Endodermal cell (in vitro differentiated cells): ENCODE measurements around the gene P2RX5. TPM values are rescaled to one million over a fixed set of nuclear protein-coding genes. Genes with fewer than 3 reads are reported as not detected.

ENCODE experiments used
- DNase-seq: peaks from one replicate; pipeline ENCODE4 v3.0.0-alpha.2; 2017
- H3K27ac ChIP-seq: 2 replicates; pipeline ENCODE4 v1.5.1; 2013; ENCODE audit warnings: mild to moderate bottlenecking, low read depth, low read length, moderate library complexity
- H3K27me3 ChIP-seq: 2 replicates; pipeline ENCODE4 v1.6.1; 2013; ENCODE audit warnings: mild to moderate bottlenecking, low read length, moderate library complexity; ENCODE audit not compliant: insufficient read depth, control insufficient read depth, poor library complexity, severe bottlenecking
- H3K36me3 ChIP-seq: 2 replicates; pipeline ENCODE4 v1.7.0; 2013; ENCODE audit warnings: mild to moderate bottlenecking, low read length, moderate library complexity; ENCODE audit not compliant: control insufficient read depth, insufficient read depth
- H3K4me1 ChIP-seq: one replicate; pipeline ENCODE4 v1.7.0; 2013; ENCODE audit warnings: low read length; ENCODE audit not compliant: control insufficient read depth, insufficient read depth
- H3K4me3 ChIP-seq: 2 replicates; pipeline ENCODE4 v1.5.1; 2013; ENCODE audit warnings: mild to moderate bottlenecking, low read length, moderate library complexity
- H3K9ac ChIP-seq: 2 replicates; pipeline ENCODE4 v1.6.1; 2013; ENCODE audit warnings: mild to moderate bottlenecking, low read length, moderate library complexity; ENCODE audit not compliant: poor library complexity, severe bottlenecking; ENCODE audit errors: extremely low read depth
- H3K9me3 ChIP-seq: 2 replicates; pipeline ENCODE4 v1.6.1; 2013; ENCODE audit warnings: mild to moderate bottlenecking, low read length, moderate library complexity; ENCODE audit not compliant: control insufficient read depth
- H3K27ac Mint-ChIP-seq: 2 replicates; pipeline ENCODE4 v1.8.0; 2020; ENCODE audit warnings: mixed read lengths
- H3K27me3 Mint-ChIP-seq: 2 replicates; pipeline ENCODE4 v1.8.0; 2021; ENCODE audit warnings: mild to moderate bottlenecking, mixed read lengths; ENCODE audit not compliant: insufficient read depth
- H3K36me3 Mint-ChIP-seq: 2 replicates; pipeline ENCODE4 v1.8.0; 2020; ENCODE audit warnings: low read depth, mixed read lengths
- H3K4me1 Mint-ChIP-seq: 2 replicates; pipeline ENCODE4 v1.8.0; 2020; ENCODE audit warnings: mixed read lengths
- H3K4me3 Mint-ChIP-seq: 2 replicates; pipeline ENCODE4 v1.8.0; 2020; ENCODE audit warnings: mild to moderate bottlenecking, moderate library complexity, mixed read lengths
- H3K9me3 Mint-ChIP-seq: 2 replicates; pipeline ENCODE4 v1.8.0; 2020; ENCODE audit warnings: mild to moderate bottlenecking, mixed read lengths
- CTCF ChIP-seq: fragments of 200-600 bp; sonication (generic); conservative IDR thresholded peaks from 2 replicates; pipeline ENCODE4 v1.5.0; 2021; ENCODE audit warnings: antibody characterized with exemption, mild to moderate bottlenecking
- WGBS, 2 experiments: methylation state at CpG; one replicate each; pipeline versions ENCODE4 v1.1.5 to v1.1.7; 2013; ENCODE audit warnings: missing lambda C conversion rate in 2 of 2, mixed read lengths in 1 of 2; ENCODE audit not compliant: insufficient coverage in 1 of 2, insufficient read length in 1 of 2; 5-methylcytosine and 5-hydroxymethylcytosine counted together
- total RNA-seq, 2 donors: library from RNA; stranded (reverse); fragmentation: NEBNext Ultra II Directional in 1 of 2; extraction: Animal tissue kit (Norgen Biotek cat#: 25700) in 1 of 2; gene quantifications; 2 replicates in 1 of 2; 3 replicates in 1 of 2; pipeline ENCODE4 v1.2.1, GENCODE V29; 2021

P2RX5 gene
- total RNA-seq, 2 donors from 2014 or later = 0.46 to 0.57 TPM

- no peaks in the 10 kb centered on the region for H3K9me3 ChIP-seq
- no peak for DNase-seq
- H3K4me1 ChIP-seq = peaks cover 7% of the 10 kb centered on the region
- no peak overlapping the region for H3K27ac ChIP-seq
- Mint-ChIP-seq H3K9me3 (no peaks in the 10 kb centered on the region), H3K27me3 (peaks cover 13% of the 10 kb centered on the region), H3K4me1 (peaks cover 10% of the 10 kb centered on the region), H3K27ac (no peak overlapping the region), H3K4me3 (no peak overlapping the region), H3K36me3 (no peaks in the 10 kb centered on the region)
- WGBS, 2 experiments = 91 to 93% methylated on average over 9 to 20 of the region's 20 CpGs
- TF ChIP-seq CTCF = no peak
- H3K9ac ChIP-seq = no peak overlapping the region
- H3K36me3 ChIP-seq = no peaks in the 10 kb centered on the region
- H3K27me3 ChIP-seq = no peaks in the 10 kb centered on the region
- no peak overlapping the region for H3K4me3 ChIP-seq
These were observed 14.4 kb downstream of the P2RX5 start for GRCh38 chr17:3681565-3681964.

GRCh38 chr17:3681057-3681456, 14.9 kb downstream of the P2RX5 start:
- Mint-ChIP-seq H3K9me3 (no peaks in the 10 kb centered on the region), H3K27ac (no peak overlapping the region), H3K27me3 (peaks cover 13% of the 10 kb centered on the region), H3K36me3 (no peaks in the 10 kb centered on the region), H3K4me3 (no peak overlapping the region), H3K4me1 (peaks cover 13% of the 10 kb centered on the region)
- Histone ChIP-seq H3K9ac (no peak overlapping the region), H3K4me1 (peaks cover 7% of the 10 kb centered on the region), H3K9me3 (no peaks in the 10 kb centered on the region), H3K27me3 (no peaks in the 10 kb centered on the region), H3K36me3 (no peaks in the 10 kb centered on the region), H3K4me3 (no peak overlapping the region), H3K27ac (no peak overlapping the region)
- no peak for DNase-seq
- 90 to 93% methylated on average over 2 to 12 of the region's 12 CpGs for WGBS, 2 experiments
- TF ChIP-seq CTCF = no peak

GRCh38 chr17:3679531-3680126, 16.3 kb downstream of the P2RX5 start:
- WGBS, 2 experiments = 86 to 87% methylated on average over 10 to 20 of the region's 20 CpGs
- Mint-ChIP-seq H3K27ac (no peak overlapping the region), H3K27me3 (peaks cover 13% of the 10 kb centered on the region)

More at GRCh38 chr17:3679531-3680126, 16.3 kb downstream of the P2RX5 start:
- no peaks in the 10 kb centered on the region for H3K27me3 ChIP-seq
- no peak overlapping the region for H3K9ac ChIP-seq
- TF ChIP-seq CTCF = no peak
- no peak overlapping the region for H3K27ac ChIP-seq
- Mint-ChIP-seq H3K36me3 (no peaks in the 10 kb centered on the region), H3K9me3 (no peaks in the 10 kb centered on the region), H3K4me3 (no peak overlapping the region), H3K4me1 (peaks cover 18% of the 10 kb centered on the region)
- H3K4me3 ChIP-seq = no peak overlapping the region
- no peaks in the 10 kb centered on the region for H3K9me3 ChIP-seq
- peaks cover 9% of the 10 kb centered on the region for H3K4me1 ChIP-seq
- DNase-seq = no peak
- no peaks in the 10 kb centered on the region for H3K36me3 ChIP-seq
